K562 (cell line): Measurements from ENCODE around the gene CDC26. TPM values are rescaled to one million over a fixed set of nuclear protein-coding genes. Genes with fewer than 3 reads are reported as not detected.

Experiments
- KDM1A ChIP-seq, 2 experiments: fragments of 450-650 bp; IDR thresholded peaks; 2 replicates each; pipeline ENCODE4 v1.6.1; 2016; ENCODE audit warnings: mild to moderate bottlenecking in 2 of 2
- POU5F1 ChIP-seq: fragments of 150-350 bp; IDR thresholded peaks from 2 replicates; pipeline ENCODE4 v1.6.1; 2014; ENCODE audit warnings: borderline replicate concordance, low read length, low read depth, mild to moderate bottlenecking; ENCODE audit not compliant: partially characterized antibody
- PYGO2 ChIP-seq: fragments of 450-650 bp; IDR thresholded peaks from 2 replicates; pipeline ENCODE4 v1.6.1; 2016; ENCODE audit warnings: mild to moderate bottlenecking, missing genetic modification characterization, moderate library complexity, missing compliant biosample characterization
- THRB ChIP-seq: fragments of 450-650 bp; formaldehyde crosslinking; conservative IDR thresholded peaks from 2 replicates; pipeline ENCODE4 v1.4.0; 2022; ENCODE audit warnings: mild to moderate bottlenecking, missing genetic modification characterization
- ZBTB9 ChIP-seq: fragments of 450-650 bp; formaldehyde crosslinking; IDR thresholded peaks from 2 replicates; pipeline ENCODE4 v1.4.0; 2020; ENCODE audit warnings: mild to moderate bottlenecking, moderate library complexity
- ZNF232 ChIP-seq: sonication (generic); formaldehyde crosslinking; IDR thresholded peaks from 2 replicates; pipeline ENCODE4 v1.8.0; 2022; ENCODE audit warnings: mild to moderate bottlenecking, missing genetic modification reagents
- ZNF239 ChIP-seq: fragments of 250-450 bp; sonication (Bioruptor Pico); IDR thresholded peaks from 2 replicates; pipeline ENCODE4 v1.4.0; 2020; ENCODE audit warnings: mild to moderate bottlenecking
- polyA plus RNA-seq, 8 experiments: library from polyadenylated mRNA; depleted of rRNA in 4 of 8; stranded (reverse) in 5 of 8; unstranded in 3 of 8; fragments of >200 nt; fragmentation: Nextera tagmentation in 2 of 8; fragmentation: Illumina TruSeq in 1 of 8; extraction: Ambion mirVana in 2 of 8; extraction: Trizol in 1 of 8; gene quantifications; 2 replicates each; pipeline versions ENCODE4 v1.2.1 to v1.2.3, GENCODE V29; 2011 to 2014; ENCODE audit warnings: inconsistent platforms in 1 of 8, missing spikeins in 1 of 8
- total RNA-seq, 7 experiments: library from RNA; depleted of rRNA in 6 of 7; stranded (reverse); fragments of >200 nt in 6 of 7; fragmentation: Illumina TruSeq in 2 of 7; extraction: Trizol in 2 of 7; gene quantifications; 2 replicates each; pipeline versions ENCODE4 v1.2.1 to v1.2.3, GENCODE V29; 2011 to 2021; ENCODE audit warnings: low replicate concordance in 1 of 7

CDC26 gene
- total and polyA plus RNA-seq, 9 of the 15 experiments (the other 6 are each of a cell fraction or from before 2014, with no cell fraction given): 33.0 to 147 (median 60.0) TPM

GRCh38 chr9:113221800-113222481, 53.4 kb downstream of the CDC26 start (continued):
- TF ChIP-seq ZNF232 (CRISPR knock-in tag): no peak; the same call in 1 of the 2 replicates
- TF ChIP-seq PYGO2 (tag): no peak
- peak; percentile 74 to 75; a peak in 2 of 4 replicates for TF ChIP-seq KDM1A (IDR thresholded peaks at IDR 0.05)
- TF ChIP-seq THRB: no peak
- 0 out of 2 replicates have a peak, but pooled peaks have one; percentile 6 for TF ChIP-seq ZBTB9 (CRISPR knock-in tag)
- no peak for TF ChIP-seq POU5F1
- TF ChIP-seq ZNF239: no peak
